ENCODE measurements around the gene CX3CL1. TPM values are rescaled to one million over a fixed set of nuclear protein-coding genes. Genes with fewer than 3 reads are reported as not detected.

CX3CL1 gene
- total RNA-seq, 4 donors from 2014 or later = 1.7 to 13.5 (median 1.8) TPM; not detected in 1

DNA sequence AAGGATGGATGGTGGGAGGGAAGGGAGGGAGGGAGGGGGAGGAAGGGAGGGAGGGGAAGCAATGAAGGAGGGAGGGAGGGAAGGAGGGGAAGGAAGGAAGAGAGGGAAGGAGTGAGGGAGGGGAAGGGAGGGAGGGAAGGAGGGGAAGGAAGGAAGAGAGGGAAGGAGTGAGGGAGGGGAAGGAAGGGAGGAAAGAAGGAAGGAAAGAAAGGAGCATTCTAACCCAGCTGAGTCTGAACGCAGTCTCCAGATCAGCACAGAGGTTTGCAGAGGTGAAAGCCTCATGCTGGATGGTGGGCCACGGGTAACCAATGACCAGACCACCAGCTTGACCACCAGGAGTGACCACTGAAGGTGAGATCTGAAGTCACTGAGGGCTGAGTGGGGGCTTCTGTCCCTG lies 50.9 kb downstream of the CX3CL1 start:
- in situ Hi-C loops (cut with MboI; ENCODE audit: low pct_ligation_motif_present in 1 of 4, low pct_unique_long_range_greater_than_20kb in 1 of 4, low sequenced_read_pairs in 3 of 4) = loop anchor here (10.0 to 25.0 kb wide), 2 partner anchors 92 to 336 kb away; partner anchors contain the start of gene CPNE2 (in 2 of the 4)
- Histone ChIP-seq H3K4me1 (peaks cover 3 to 16% (median 10%) of the 10 kb centered on the region in 4 donors), H3K27ac (no peak overlapping the region), H3K9me3 (no peaks in the 10 kb centered on the region), H3K36me3 (no peaks in the 10 kb centered on the region), H3K4me3 (no peak overlapping the region), H3K27me3 (no peaks in the 10 kb centered on the region)
- no peak for DNase-seq
- TF ChIP-seq, protein P1, sequence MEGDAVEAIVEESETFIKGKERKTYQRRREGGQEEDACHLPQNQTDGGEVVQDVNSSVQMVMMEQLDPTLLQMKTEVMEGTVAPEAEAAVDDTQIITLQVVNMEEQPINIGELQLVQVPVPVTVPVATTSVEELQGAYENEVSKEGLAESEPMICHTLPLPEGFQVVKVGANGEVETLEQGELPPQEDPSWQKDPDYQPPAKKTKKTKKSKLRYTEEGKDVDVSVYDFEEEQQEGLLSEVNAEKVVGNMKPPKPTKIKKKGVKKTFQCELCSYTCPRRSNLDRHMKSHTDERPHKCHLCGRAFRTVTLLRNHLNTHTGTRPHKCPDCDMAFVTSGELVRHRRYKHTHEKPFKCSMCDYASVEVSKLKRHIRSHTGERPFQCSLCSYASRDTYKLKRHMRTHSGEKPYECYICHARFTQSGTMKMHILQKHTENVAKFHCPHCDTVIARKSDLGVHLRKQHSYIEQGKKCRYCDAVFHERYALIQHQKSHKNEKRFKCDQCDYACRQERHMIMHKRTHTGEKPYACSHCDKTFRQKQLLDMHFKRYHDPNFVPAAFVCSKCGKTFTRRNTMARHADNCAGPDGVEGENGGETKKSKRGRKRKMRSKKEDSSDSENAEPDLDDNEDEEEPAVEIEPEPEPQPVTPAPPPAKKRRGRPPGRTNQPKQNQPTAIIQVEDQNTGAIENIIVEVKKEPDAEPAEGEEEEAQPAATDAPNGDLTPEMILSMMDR (IDR thresholded peaks at IDR 0.05) = no peak
- TF ChIP-seq POLR2A (IDR thresholded peaks at IDR 0.05) = no peak
- TF ChIP-seq POLR2AphosphoS5 (IDR thresholded peaks at IDR 0.05) = no peak
- no peak for TF ChIP-seq EP300 (IDR thresholded peaks at IDR 0.05; ENCODE audit: low read depth)
- 60 to 84% methylated on average over 1 to 2 of the region's 2 CpGs for WGBS, 2 donors (ENCODE audit: low coverage in 1 of 2)
- intact Hi-C loops (cut with DNase I; ENCODE audit: low total_unique reads) = no loop called here

GRCh38 chr16:57424583-57424982 lies 52.3 kb downstream of the CX3CL1 start:
- in situ Hi-C loops (cut with MboI; ENCODE audit: low pct_ligation_motif_present in 1 of 4, low pct_unique_long_range_greater_than_20kb in 1 of 4, low sequenced_read_pairs in 3 of 4) (loop anchor here (10.0 to 25.0 kb wide), 2 partner anchors 90 to 337 kb away; partner anchors contain the start of gene CPNE2 (in 2 of the 4)), intact Hi-C loops (cut with DNase I; ENCODE audit: low total_unique reads) (no loop called here)
- 67 to 76% methylated on average over 3 of the region's 3 CpGs for WGBS, 2 donors (ENCODE audit: low coverage in 1 of 2)
- Histone ChIP-seq H3K27ac (no peak overlapping the region), H3K4me1 (peaks cover 0 to 8% (median 2%) of the 10 kb centered on the region in 4 donors), H3K27me3 (no peaks in the 10 kb centered on the region), H3K9me3 (no peaks in the 10 kb centered on the region), H3K36me3 (peaks cover 0 to 5% (median 0%) of the 10 kb centered on the region in 4 donors), H3K4me3 (no peak overlapping the region)
- no peak for TF ChIP-seq POLR2AphosphoS5 (IDR thresholded peaks at IDR 0.05)
- no peak for TF ChIP-seq EP300 (IDR thresholded peaks at IDR 0.05; ENCODE audit: low read depth)
- TF ChIP-seq, protein P1 (IDR thresholded peaks at IDR 0.05) = no peak
- TF ChIP-seq POLR2A (IDR thresholded peaks at IDR 0.05) = no peak
- no peak for DNase-seq

GRCh38 chr16:57426356-57426755 lies 54.1 kb downstream of the CX3CL1 start:
- intact Hi-C loops (cut with DNase I; ENCODE audit: low total_unique reads) (no loop called here), in situ Hi-C loops (cut with MboI; ENCODE audit: low pct_ligation_motif_present in 1 of 4, low pct_unique_long_range_greater_than_20kb in 1 of 4, low sequenced_read_pairs in 3 of 4) (loop anchor here in 2 of 4 donors (10.0 kb wide), 1 partner anchor 88 kb away; no protein-coding TSS in a partner anchor)
- Histone ChIP-seq H3K27me3 (no peaks in the 10 kb centered on the region), H3K9me3 (no peaks in the 10 kb centered on the region), H3K4me3 (no peak overlapping the region), H3K27ac (no peak overlapping the region), H3K36me3 (peaks cover 0 to 20% (median 13%) of the 10 kb centered on the region in 4 donors), H3K4me1 (peaks cover 0 to 8% (median 2%) of the 10 kb centered on the region in 4 donors)
- no peak for DNase-seq
- WGBS, 2 donors (ENCODE audit: low coverage in 1 of 2) = 80% methylated on average over 7 of the region's 7 CpGs; no CpG with 5 or more reads in 1 of the 2 donors
- no peak for TF ChIP-seq EP300 (IDR thresholded peaks at IDR 0.05; ENCODE audit: low read depth)
- no peak for TF ChIP-seq POLR2A (IDR thresholded peaks at IDR 0.05)
- TF ChIP-seq, protein P1 (IDR thresholded peaks at IDR 0.05) = no peak
- TF ChIP-seq POLR2AphosphoS5 (IDR thresholded peaks at IDR 0.05) = no peak

GRCh38 chr16:57427307-57427706 lies 55.0 kb downstream of the CX3CL1 start:
- in situ Hi-C loops (cut with MboI; ENCODE audit: low pct_ligation_motif_present in 1 of 4, low pct_unique_long_range_greater_than_20kb in 1 of 4, low sequenced_read_pairs in 3 of 4) = loop anchor here in 2 of 4 donors (10.0 kb wide), 1 partner anchor 87 kb away; no protein-coding TSS in a partner anchor
- TF ChIP-seq EP300 (IDR thresholded peaks at IDR 0.05; ENCODE audit: low read depth) (no peak), POLR2AphosphoS5 (IDR thresholded peaks at IDR 0.05) (no peak), POLR2A (IDR thresholded peaks at IDR 0.05) (no peak)
- TF ChIP-seq, protein P1 (IDR thresholded peaks at IDR 0.05) = no peak
- no peak overlapping the region for H3K4me3 ChIP-seq
- no peaks in the 10 kb centered on the region for H3K9me3 ChIP-seq
- H3K36me3 ChIP-seq = peaks cover 0 to 29% (median 17%) of the 10 kb centered on the region in 4 donors
- no peak overlapping the region for H3K27ac ChIP-seq
- 83 to 100% methylated on average over 2 to 8 of the region's 8 CpGs for WGBS, 2 donors (ENCODE audit: low coverage in 1 of 2)
- no peaks in the 10 kb centered on the region for H3K27me3 ChIP-seq
- no peak for DNase-seq
- intact Hi-C loops (cut with DNase I; ENCODE audit: low total_unique reads) = no loop called here
- peaks cover 0 to 4% (median 0%) of the 10 kb centered on the region in 4 donors for H3K4me1 ChIP-seq
